SU-DHL-6 (cell line): Measurements from ENCODE around the gene MSS51.

Experiments
- H2AFZ ChIP-seq: fragments of 200-600 bp; sonication (generic); 2 replicates; pipeline ENCODE4 v1.6.1; 2014; ENCODE audit warnings: low read depth, mild to moderate bottlenecking, moderate library complexity, mixed read lengths, antibody characterized with exemption, low read length; ENCODE audit not compliant: severe bottlenecking
- H3F3A ChIP-seq: fragments of 200-600 bp; shearing (Covaris generic); 2 replicates; pipeline ENCODE4 v1.6.0; 2016; ENCODE audit warnings: antibody characterized with exemption, mild to moderate bottlenecking; ENCODE audit not compliant: insufficient read depth
- H3K27ac ChIP-seq: fragments of 200-600 bp; sonication (generic); 2 replicates; pipeline ENCODE4 v1.5.1; 2016; ENCODE audit warnings: low read depth, mild to moderate bottlenecking, low read length, moderate library complexity, mixed read lengths
- H3K27me3 ChIP-seq: fragments of 200-600 bp; sonication (generic), shearing (Covaris generic); 2 replicates; pipeline ENCODE4 v1.6.0; 2014; ENCODE audit warnings: mild to moderate bottlenecking, low read length
- H3K36me3 ChIP-seq: fragments of 200-600 bp; sonication (generic); 2 replicates; pipeline ENCODE4 v1.6.1; 2014; ENCODE audit warnings: mild to moderate bottlenecking, low read length, mixed read lengths
- H3K4me2 ChIP-seq: fragments of 300-600, 200-600 bp; shearing (Covaris generic), sonication (generic); 2 replicates; pipeline ENCODE4 v1.6.0; 2014; ENCODE audit warnings: low read length, low read depth, mild to moderate bottlenecking; ENCODE audit not compliant: poor library complexity, severe bottlenecking
- H3K4me3 ChIP-seq: fragments of 200-600 bp; sonication (generic); 2 replicates; pipeline ENCODE4 v1.5.1; 2014; ENCODE audit warnings: antibody characterized with exemption, low read length, mild to moderate bottlenecking, mixed read lengths; ENCODE audit not compliant: insufficient read depth, poor library complexity, severe bottlenecking
- H3K79me2 ChIP-seq: fragments of 200-600 bp; sonication (generic); 2 replicates; pipeline ENCODE4 v1.6.1; 2014; ENCODE audit warnings: mild to moderate bottlenecking, low read length, moderate library complexity; ENCODE audit not compliant: insufficient read depth
- H3K9ac ChIP-seq: fragments of 200-600 bp; sonication (generic); 2 replicates; pipeline ENCODE4 v1.7.0; 2014; ENCODE audit warnings: mild to moderate bottlenecking, low read length
- H3K9me2 ChIP-seq: fragments of 200-600 bp; sonication (generic); replicated peaks from 2 replicates; pipeline ENCODE4 v1.6.1; 2014; ENCODE audit warnings: low read length; ENCODE audit not compliant: insufficient read depth
- H3K9me3 ChIP-seq: fragments of 200-600 bp; sonication (generic); 2 replicates; pipeline ENCODE4 v1.6.1; 2014; ENCODE audit warnings: low read length, mixed read lengths; ENCODE audit not compliant: insufficient read depth
- H4K20me1 ChIP-seq: fragments of 200-600 bp; sonication (generic); 2 replicates; pipeline ENCODE4 v1.6.1; 2014; ENCODE audit warnings: low read depth, mild to moderate bottlenecking, antibody characterized with exemption, low read length, moderate library complexity, mixed read lengths
- CTCF ChIP-seq: fragments of 200-600 bp; sonication (generic); IDR thresholded peaks from one replicate; pipeline ENCODE4 v1.5.1; 2017; ENCODE audit warnings: antibody characterized with exemption, mild to moderate bottlenecking, low read length, moderate library complexity; ENCODE audit not compliant: insufficient read depth, poor library complexity, severe bottlenecking
- EZH2phosphoT487 ChIP-seq: fragments of 200-600 bp; sonication (generic), shearing (Covaris generic); conservative IDR thresholded peaks from 2 replicates; pipeline ENCODE4 v1.6.1; 2018; ENCODE audit warnings: mild to moderate bottlenecking, antibody characterized with exemption, low read length, moderate library complexity, mixed read lengths

MSS51 gene

DNA sequence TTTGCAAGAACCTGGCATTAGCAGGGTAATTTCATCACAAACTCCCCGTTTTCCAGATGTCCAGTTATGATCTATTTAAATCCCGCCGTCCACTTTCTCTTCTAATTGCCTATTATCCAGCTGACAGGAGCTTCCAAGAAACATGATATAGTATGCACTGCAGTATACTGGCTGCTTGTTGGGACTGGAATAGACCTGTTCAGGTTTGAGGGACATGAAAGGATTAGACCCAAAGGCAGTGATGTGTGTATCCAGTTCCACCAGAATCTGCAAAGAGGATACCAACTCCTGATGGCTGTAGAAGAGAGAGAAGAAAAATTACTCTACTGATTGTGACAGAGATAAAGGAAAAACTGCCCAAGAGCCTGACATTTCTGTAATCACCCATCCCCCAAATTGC lies 8.9 kb downstream of the MSS51 start:
- Histone ChIP-seq H3K9ac (no peak overlapping the region), H3K79me2 (no peaks in the 10 kb centered on the region), H3K9me2 (no peaks in the 10 kb centered on the region), H3K36me3 (peaks cover 5% of the 10 kb centered on the region; the same call in 1 of the 2 replicates), H3K4me3 (no peak overlapping the region), H3F3A (peaks cover 3% of the 10 kb centered on the region; the same call in 1 of the 2 replicates), H4K20me1 (no peaks in the 10 kb centered on the region), H3K4me2 (no peak overlapping the region), H3K9me3 (no peaks in the 10 kb centered on the region), H3K27ac (no peak overlapping the region), H2AFZ (no peak overlapping the region), H3K27me3 (no peaks in the 10 kb centered on the region)
- no peak for TF ChIP-seq EZH2phosphoT487
- no peak for TF ChIP-seq CTCF

- Histone ChIP-seq H3K9me2 (no peaks in the 10 kb centered on the region), H3F3A (peaks cover 12% of the 10 kb centered on the region; the same call in 1 of the 2 replicates), H3K27ac (no peak overlapping the region), H3K79me2 (no peaks in the 10 kb centered on the region), H4K20me1 (no peaks in the 10 kb centered on the region), H3K9ac (no peak overlapping the region), H3K9me3 (no peaks in the 10 kb centered on the region), H3K4me3 (no peak overlapping the region), H3K27me3 (no peaks in the 10 kb centered on the region), H2AFZ (no peak overlapping the region), H3K4me2 (no peak overlapping the region), H3K36me3 (peaks cover 5% of the 10 kb centered on the region; the same call in 1 of the 2 replicates)
- TF ChIP-seq CTCF (no peak), EZH2phosphoT487 (no peak)
These were observed 10.1 kb downstream of the MSS51 start for GRCh38 chr10:73423309-73423708.

DNA sequence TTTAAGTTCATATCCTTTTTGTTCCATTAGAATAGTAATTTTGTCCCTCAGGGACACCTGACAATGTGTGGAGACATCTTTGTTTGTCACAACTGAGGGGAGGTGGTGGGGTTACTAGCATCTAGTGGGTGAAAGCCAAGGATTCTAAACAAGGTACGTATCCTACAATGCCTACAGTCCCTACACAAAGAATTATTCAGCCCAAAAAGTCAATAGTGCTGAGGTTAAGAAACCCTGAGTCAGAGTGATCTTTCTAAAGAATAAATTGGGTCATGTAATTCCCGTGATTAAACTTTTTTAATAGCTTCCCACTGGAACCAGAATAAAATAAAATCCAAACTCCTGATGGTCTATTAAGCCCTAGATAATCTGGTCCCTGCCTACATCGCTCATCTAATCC lies 16.8 kb downstream of the MSS51 start:
- Histone ChIP-seq H3K4me2 (no peak overlapping the region), H4K20me1 (no peaks in the 10 kb centered on the region), H3K9me3 (no peaks in the 10 kb centered on the region), H3K27me3 (no peaks in the 10 kb centered on the region), H3F3A (peaks cover 12% of the 10 kb centered on the region; the same call in 1 of the 2 replicates), H3K4me3 (no peak overlapping the region), H3K9me2 (no peaks in the 10 kb centered on the region), H2AFZ (no peak overlapping the region), H3K79me2 (peaks cover 21% of the 10 kb centered on the region), H3K9ac (no peak overlapping the region), H3K27ac (no peak overlapping the region), H3K36me3 (no peaks in the 10 kb centered on the region)
- no peak for TF ChIP-seq CTCF
- TF ChIP-seq EZH2phosphoT487 = no peak
